GM19099 (cell line): ENCODE results near the gene TNNI3.

Experiments
- POLR2A ChIP-seq: IDR thresholded peaks from 3 replicates; pipeline ENCODE4 v1.6.1; 2011; ENCODE audit warnings: low read depth; ENCODE audit not compliant: insufficient read length; ENCODE audit errors: extremely low read depth

The TNNI3 gene

DNA sequence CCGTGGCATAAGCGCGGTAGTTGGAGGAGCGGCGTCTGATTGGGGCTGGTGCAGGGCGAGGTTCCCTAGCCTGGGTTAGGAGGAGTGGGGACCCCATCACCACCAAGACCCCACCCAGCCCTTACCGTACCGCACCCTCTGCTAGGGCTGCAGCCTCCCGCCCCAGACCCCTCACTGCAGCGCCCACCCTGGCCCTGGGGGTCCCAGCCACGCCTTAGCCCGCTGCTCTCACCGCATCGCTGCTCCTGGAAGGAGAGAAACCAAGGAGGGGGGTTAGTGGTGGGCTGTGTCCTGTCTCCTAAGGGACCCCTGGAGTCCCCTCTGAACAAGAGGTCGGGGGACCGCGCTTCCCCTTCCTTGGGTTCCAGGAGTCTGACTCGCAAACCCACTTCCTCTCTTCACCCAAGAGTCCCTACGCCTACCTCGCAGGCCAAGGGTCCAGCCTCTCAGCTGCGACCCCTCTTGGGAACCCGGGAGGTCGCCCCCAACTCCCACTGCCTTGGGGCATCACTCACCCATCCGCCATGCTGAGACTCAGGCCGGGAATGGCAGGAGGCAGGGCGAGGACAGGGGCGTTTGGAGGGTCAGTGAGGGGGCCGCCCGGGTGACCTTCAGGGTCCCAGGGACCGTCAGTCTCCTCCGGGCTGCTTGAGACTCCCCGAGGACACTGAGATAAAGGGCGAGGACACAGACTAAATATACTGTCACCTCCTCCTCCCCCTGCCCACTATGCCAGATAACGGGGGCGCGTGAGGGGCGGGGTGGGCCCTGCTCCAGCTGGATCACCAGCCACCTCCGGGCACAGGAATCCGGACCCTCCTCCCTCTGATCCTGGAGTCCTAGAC is at the start of gene TNNI3:
Gene TNNI3, minus strand, starts transcription at position 669 of the 845 bp plus-strand sequence. Its CDS starts 143 bp downstream, at position 526.
- no peak for TF ChIP-seq POLR2A

DNA sequence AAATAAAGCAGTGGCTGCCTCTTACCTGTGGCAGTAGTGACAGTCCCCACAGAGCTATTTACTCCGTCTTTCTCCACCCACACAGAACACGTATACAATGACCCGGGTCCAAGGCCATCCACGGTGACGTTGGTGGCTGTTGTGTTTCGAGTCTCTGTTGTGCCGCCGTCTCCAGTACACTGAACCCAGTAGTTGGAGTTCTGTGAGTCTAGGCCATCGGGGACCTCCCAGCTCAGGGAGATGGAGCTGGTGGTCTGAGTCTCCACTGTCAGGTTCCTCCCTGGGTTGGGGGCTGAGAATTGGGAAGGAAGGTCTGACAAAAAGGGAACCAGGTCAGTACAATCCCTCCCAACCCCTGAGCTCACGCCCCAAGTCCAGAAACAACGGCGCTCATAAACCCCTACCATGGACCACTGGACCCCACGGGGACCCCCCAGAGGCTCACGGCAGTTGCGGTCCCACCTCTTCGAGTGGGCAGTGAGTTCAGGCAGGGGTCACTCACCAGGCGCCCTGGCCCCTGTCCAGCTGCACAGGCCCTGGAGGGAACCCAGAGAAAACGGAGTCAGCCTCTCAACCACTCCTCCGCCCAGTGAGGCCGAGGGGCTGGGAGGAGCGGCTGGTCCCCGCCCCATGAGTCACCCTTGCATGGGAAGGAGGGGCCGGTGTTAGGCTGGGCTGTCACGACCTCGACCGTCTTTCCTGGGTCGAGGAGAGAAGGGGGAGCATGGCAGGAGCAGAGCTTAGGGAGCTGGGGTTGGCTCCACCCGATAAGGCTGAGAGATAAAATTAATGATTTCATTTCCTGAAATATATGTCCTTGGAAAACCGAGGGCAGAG is 49.4 kb upstream of the TNNI3 start:
- no peak for TF ChIP-seq POLR2A

- TF ChIP-seq POLR2A = no peak
Observed at GRCh38 chr19:55199620-55200204, 42.2 kb upstream of the TNNI3 start.

GRCh38 chr19:55198651-55199050 is 41.1 kb upstream of the TNNI3 start:
- TF ChIP-seq POLR2A = no peak

DNA sequence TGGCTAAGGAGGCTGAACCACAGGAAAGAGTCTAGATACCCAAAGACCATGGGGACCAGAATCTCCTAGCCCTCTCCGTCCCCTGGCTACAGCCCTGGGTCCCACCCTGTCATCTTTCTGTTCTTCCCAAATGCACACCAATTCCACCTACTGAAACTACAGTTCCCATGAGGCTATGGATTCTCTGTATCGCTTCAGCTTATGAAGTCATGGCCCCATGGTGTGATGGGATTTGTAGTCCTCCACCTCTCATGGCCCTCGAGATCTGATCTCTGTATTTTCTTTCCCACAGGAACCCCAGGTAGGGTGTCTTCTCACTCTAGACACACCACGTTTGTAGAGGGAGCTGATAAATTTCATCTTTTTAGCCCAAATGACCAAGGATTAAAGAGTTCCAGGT is 40.0 kb upstream of the TNNI3 start:
- TF ChIP-seq POLR2A = no peak

- TF ChIP-seq POLR2A = no peak
Observed at GRCh38 chr19:55196803-55197202, 39.3 kb upstream of the TNNI3 start.

GRCh38 chr19:55193481-55193880 is 35.9 kb upstream of the TNNI3 start:
- TF ChIP-seq POLR2A = no peak

- TF ChIP-seq POLR2A = no peak
Observed at GRCh38 chr19:55189403-55189835, 31.9 kb upstream of the TNNI3 start.

GRCh38 chr19:55188625-55189024 is 31.1 kb upstream of the TNNI3 start:
- TF ChIP-seq POLR2A = no peak

DNA sequence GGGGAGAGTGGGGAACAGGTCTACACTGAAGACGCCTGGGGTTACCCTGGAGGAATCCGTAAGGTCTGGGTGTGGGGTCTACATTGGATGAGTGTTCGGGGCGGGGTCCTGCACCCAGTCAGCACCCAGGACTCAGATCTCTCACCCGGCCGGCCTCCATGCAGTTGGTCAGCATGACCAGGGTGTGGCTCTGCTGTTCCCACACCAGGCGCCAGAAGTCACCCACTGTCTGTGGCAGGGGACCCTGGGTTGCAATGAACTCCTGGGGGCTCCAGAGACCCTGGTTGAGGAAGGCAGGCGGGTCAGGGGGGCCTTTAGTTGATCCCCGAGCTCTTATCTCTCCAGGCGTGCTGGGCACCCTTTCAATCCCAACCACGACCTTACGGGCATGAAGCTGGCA is 28.5 kb upstream of the TNNI3 start:
- TF ChIP-seq POLR2A = no peak

DNA sequence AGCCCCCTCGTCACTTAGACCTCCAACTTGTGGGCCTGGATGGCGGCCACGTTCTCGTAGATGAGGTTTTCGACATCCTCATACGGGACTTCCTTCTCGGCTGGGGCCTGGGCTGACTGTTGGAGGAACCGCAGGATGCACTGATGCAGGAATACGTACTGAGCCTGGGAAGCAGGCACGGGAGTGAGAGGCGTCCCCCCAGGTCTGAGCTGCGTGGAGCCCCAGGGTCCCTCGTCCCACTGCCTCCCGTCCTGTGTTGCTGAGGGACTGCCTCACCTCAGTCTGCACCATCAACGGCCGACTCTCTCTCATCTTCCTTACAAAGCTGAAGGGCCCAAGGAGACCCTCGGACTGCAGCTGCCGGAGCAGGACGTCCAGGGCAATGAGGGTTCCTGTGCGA is 24.2 kb upstream of the TNNI3 start:
- TF ChIP-seq POLR2A = no peak

DNA sequence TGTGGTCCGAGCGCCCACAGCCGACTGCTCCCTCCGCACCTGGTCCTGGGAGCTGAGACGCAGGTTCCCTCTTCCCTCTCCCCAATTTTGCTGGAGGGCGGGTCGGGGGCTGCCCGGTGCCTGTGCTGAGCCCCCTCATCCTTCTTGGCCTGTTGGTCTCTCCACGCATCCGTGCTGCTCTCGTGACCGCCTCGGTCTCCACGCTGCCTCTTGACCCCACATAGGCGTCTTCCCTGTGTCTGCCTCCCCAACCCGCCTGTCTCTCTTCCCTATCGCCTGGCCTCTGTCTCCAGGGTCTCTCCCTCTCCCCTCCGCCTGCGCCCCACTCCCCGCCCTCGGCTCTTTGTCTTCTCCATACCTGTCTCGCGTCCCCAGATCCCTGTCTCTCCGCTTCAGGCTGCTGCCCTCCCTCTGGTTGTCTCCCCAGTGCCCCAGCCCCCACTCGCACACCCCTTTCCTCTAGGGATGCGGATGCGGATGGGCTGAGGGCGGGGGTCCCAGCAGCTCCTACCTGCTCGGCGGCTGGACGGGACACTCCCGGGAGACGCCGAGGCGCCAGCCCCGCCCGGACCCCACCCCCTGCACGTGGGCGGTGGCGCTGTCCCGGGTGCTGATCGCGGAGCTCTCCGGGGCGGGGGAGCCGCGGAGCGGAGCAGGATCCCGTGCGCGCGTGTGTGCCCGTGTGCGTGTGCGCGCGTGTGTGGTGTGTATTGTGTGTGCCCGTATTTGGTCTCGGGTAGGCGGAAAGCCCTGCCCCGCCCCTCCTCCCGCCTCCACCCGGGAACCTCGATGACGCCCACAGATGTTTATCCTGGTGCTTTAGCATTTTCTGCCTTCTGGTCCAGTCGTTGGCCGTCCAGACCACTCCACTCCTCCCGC is 22.3 kb upstream of the TNNI3 start, which contains the start of gene SYT5:
Gene SYT5, minus strand, starts transcription at position 684 of the 879 bp plus-strand sequence. CDS start 1,248 bp downstream, outside the sequence.
- TF ChIP-seq POLR2A = no peak

DNA sequence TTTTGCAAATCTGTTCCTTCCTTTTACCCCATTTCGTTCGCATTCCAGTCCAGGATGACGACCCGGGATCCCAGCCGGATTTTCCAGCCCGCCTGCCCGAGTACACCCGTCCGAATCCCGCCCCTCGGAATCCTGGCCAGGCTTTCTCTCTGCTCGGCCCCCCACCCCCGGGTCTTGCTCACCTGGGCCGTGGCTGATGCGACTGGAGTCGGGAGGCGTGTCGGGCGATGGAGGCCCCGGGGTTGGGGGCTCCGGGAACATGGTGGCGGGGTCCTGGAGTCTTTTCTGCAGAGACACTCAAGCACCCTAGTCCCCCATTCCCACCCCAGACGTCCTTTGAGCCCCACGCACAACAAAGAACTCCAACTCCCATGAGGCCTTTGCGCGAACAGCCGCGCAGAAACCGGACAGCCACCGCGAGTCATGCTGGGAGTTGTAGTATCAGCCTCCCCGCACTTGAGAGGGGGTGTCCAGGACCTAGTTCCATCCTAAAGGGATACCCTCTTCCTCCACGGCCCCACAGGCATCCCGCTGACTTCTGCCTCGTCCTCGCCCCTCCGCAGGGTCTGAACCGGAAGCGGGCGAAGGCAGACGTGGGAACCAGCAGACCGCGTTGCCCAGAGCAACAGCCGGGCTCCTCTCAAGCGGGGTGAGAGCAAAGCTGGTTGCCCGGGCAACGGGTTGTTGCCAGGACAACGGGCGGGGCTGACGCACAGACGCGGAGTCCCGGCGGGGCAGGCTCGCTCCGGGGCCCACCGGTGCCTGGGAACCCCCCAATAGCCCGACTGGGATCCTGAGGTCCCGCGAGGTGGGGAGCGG is 21.5 kb upstream of the TNNI3 start:
- no peak for TF ChIP-seq POLR2A
